Loucy (cell line): Measurements from ENCODE around the gene RASGRP1.

Experiments
- EZH2phosphoT487 ChIP-seq: fragments of 200-600 bp; IDR thresholded peaks from 2 replicates; pipeline ENCODE4 v1.6.1; 2018; ENCODE audit warnings: antibody characterized with exemption, mild to moderate bottlenecking, moderate library complexity, borderline replicate concordance
- TF ChIP-seq, protein P1 (sequence below): fragments of 200-600 bp; sonication (generic); conservative IDR thresholded peaks from 2 replicates; pipeline ENCODE4 v1.5.1; 2014; ENCODE audit warnings: mild to moderate bottlenecking, antibody characterized with exemption, low read length

DNA sequence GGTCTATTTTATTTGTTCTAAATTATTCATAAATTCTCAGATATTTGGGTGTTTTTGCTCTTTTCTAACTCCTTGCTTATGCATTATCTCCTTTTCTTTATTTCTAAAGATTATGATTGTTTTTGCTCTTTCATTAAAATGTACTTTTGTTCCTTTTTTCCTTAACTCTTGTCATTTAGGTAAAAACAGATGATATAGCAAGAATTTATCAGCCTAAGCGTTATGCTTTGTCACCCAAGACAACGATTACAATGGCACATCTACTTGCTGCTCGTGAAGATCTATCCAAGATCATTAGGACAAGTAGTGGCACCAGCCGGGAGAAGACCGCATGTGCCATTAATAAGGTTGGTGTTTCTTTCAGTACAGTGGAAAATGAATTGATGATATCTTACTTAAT is 83.5 kb downstream of the RASGRP1 start:
- TF ChIP-seq, protein P1, sequence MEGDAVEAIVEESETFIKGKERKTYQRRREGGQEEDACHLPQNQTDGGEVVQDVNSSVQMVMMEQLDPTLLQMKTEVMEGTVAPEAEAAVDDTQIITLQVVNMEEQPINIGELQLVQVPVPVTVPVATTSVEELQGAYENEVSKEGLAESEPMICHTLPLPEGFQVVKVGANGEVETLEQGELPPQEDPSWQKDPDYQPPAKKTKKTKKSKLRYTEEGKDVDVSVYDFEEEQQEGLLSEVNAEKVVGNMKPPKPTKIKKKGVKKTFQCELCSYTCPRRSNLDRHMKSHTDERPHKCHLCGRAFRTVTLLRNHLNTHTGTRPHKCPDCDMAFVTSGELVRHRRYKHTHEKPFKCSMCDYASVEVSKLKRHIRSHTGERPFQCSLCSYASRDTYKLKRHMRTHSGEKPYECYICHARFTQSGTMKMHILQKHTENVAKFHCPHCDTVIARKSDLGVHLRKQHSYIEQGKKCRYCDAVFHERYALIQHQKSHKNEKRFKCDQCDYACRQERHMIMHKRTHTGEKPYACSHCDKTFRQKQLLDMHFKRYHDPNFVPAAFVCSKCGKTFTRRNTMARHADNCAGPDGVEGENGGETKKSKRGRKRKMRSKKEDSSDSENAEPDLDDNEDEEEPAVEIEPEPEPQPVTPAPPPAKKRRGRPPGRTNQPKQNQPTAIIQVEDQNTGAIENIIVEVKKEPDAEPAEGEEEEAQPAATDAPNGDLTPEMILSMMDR = no peak
- no peak for TF ChIP-seq EZH2phosphoT487
